ENCODE results near the gene IL34. TPM values are rescaled to one million over a fixed set of nuclear protein-coding genes. Genes with fewer than 3 reads are reported as not detected.
"Not testable (repeated sequence)": the region's sequence is repeated elsewhere in the genome, so short reads cannot be mapped to it uniquely, and the experiment has no call there.

Gene IL34
- 3.7 TPM for total RNA-seq

DNA sequence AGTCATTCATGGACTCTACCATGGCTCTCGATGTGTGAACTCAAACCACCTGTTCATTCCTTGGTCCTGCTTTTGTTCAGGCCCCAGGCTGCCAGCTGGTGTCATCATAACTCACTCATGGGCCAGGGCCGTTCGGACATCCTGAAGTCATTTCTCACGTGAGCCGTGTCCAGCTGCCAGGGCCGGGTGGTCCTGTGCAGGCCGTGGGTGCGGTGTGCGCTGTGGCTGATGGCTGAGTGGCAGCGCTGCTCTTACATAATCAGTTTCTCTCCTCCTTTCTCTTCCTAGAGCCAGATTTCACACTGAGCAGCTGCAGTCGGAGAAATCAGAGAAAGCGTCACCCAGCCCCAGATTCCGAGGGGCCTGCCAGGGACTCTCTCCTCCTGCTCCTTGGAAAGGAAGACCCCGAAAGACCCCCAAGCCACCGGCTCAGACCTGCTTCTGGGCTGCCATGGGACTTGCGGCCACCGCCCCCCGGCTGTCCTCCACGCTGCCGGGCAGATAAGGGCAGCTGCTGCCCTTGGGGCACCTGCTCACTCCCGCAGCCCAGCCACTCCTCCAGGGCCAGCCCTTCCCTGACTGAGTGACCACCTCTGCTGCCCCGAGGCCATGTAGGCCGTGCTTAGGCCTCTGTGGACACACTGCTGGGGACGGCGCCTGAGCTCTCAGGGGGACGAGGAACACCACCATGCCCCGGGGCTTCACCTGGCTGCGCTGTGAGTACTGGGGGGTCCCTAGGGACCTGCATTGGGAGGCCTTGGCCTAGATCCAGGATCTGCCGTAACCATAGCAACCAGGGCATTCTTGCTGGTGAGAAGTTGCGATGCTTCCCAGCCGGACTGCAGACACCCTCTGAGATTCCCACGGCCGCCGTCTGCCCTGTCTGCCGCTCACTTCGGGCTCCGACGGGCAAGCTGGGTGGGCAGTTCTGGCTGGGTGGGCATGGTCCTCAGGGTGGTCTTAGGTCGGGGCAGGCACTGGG lies at the start of gene IL34:
Gene IL34 (plus strand): TSS at position 300 of the 982 bp plus-strand sequence. CDS start 389 bp downstream, at position 689.
- DNase-seq (ENCODE audit: low spot score): no peak

DNA sequence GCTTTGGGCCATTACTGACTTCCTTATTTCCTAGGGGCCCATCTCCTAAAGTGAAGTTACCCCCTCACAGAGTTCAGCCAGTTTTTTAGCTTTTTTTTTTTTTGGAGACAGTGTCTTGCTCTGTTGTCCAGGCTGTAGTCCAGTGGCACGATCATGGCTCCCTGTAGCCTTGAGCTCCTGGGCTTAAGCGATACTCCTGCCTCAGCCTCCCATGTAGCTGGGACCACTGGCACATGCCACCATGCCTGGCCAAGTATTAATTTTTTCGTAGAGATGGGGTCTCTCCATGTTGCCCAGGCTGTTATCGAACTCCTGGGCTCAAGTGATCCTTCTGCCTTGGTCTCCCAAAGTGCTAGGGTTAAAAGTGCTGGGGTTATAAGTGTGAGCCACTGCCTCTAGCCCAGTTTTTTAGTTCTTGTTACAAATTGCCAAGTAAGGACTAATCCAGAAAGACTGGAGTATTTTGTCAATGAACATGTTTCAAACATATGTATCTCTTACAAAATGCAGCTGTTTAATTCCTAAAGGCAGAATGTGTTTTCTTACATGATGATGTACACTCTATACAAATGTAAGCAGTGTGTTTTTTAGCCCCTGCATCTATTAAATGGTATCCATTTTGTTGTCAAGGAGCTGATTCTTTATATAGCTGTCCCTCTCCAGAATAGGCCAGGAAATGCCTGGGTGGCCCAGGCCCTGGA lies 49.1 kb upstream of the IL34 start:
- no peak for DNase-seq (ENCODE audit: low spot score)

DNA sequence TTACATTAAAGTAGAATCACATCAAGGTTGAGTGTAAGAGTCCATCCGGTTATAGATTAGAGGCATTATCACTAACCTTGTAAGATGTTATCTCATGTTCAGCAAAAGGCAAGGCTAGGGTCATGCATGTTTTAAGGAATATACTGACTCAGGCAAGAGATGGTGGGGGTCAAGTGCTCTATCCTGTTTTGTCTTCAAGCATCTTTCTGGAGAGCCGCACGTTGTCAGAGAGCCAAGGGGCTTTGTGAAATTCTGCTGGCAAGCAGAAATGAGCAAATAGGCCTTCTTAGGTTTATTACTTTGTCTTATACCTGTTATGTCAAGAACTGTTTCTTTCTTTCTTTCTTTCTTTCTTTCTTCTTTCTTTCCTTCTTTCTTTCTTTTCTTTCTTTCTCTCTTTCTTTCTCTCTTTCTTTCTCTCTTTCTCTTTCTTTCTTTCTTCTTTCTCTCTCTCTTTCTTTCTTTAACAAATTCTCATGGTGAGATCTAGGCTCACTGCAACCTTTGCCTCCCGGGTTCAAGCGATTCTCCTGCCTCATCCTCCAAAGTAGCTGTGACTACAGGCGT lies 47.3 kb upstream of the IL34 start:
- no peak for DNase-seq (ENCODE audit: low spot score)

DNA sequence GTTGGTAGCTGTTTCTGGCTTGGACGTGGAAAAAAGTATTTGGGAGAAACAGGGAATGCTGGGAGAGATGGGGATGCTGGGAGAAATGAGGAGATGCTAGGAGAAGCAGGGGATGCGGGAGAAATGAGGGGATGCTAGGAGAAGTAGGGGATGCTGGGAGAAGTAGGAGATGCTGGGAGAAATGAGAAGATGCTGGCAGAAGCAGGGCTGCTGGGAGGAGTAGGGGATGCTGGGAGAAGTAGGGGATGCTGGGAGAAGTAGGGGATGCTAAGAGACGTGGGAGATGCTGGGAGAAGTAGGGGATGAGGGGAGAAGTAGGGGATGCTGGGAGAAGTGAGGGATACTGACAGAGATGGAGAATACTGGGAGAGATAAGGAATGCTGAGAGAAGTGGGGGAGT lies 45.6 kb upstream of the IL34 start:
- no peak for DNase-seq (ENCODE audit: low spot score)

DNA sequence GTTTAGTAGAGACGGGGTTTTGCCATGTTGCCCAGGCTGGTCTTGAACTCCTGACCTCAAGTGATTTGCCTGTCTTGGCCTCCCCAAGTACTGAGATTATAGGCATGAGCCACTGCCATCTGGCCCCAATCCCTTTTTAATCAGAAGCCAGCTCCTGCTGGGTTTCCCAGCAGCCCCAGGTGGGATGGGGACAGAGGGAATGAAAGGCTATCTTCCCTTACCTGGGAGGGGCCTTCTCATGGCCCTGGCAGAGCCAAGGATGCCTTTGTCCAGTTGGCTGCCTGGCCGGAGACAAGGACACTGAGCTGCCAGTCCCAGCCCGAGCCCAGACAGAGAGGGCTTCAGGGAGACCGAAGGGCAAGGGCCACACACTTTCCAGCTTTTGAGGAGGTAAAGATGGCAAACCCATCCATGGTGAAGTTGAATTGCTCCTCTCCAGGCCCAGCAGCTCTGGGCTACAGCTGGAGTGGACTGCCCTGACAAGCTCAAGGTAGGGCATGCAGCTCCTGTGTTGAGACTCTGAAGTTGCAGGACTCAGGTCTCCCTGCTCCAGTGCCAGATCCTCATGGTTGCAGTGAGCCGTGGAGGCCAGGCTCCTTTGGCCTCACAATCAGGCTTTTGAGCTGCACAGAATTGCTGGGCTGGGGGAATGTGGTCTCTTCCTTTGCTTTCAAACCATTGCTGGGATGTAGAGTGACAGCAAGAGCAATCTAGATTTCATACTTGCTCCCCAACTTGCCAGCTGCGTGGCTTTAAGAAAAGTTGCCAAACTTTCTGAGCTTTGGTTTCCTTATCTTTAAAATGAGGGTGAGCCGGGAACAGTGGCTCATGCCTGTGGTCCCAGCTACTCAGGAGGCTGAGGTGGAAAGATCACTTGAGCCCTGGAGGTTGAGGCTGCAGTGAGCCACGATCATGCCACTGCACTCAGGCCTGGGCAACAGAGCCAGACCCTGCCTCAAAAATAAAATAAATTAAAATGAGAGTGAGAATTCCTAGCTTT lies 44.5 kb upstream of the IL34 start:
- no peak for DNase-seq (ENCODE audit: low spot score)

DNA sequence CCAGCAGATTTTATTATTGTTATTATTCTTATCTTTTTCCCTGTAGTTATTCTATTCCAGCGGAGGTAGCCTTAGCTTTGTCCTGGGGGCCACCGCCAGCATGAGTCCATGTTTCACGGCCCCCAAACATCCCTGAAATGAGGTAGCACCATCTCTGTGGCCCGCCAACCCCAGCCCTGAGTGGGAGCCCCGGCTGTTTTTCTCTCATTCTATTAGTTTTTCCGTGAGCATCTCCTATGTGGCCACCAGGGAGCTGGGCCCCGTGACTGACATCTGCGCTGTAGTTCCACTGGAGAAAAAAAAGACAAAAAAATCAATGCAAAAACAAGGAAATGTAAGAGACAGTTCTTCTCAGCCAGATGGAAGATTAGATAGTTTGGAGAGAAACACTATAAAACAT lies 43.5 kb upstream of the IL34 start:
- no peak for DNase-seq (ENCODE audit: low spot score)

DNA sequence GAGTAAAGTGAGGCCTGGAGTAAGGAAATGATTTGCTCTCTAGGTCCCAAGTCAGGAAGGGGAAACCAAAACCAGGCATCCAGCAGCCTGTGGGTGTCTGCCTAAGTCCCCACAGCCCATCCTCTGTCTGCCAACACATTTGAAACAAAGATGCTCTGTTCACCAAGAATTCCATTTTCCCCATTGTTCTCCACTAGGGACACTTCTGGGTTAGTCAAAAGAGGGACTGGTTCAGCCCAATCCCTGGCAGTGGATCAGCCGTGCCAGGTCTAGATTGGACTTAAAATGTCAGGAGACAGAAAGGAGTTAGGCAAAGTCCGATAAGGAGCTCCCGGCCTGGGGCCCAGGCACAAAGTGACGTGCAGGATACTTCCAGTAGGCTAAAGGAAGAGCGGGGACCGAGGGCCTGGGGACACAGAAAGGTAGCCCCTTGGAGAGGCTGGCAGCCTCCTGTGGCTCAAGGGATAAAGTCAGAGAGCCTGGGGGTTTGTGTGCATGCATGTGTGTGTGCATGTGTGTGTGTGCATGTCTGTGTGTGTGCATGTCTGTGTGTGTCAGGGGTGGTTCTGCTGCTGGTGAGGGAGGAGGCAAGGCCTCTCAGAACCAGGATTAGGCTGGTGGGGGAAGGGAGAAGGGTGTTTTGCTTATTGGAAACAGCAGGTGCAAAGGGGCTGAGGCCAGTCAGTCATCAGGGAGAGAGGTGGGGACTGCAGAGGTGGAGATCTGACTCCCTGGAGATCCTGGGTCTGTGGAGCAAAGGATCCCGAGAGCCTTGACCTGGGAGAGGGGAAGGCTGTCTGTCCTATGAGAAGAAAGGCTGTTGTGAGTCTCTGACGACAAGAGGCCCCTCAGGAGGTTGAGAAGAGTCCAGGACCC lies 41.7 kb upstream of the IL34 start:
- DNase-seq (ENCODE audit: low spot score): no peak

DNA sequence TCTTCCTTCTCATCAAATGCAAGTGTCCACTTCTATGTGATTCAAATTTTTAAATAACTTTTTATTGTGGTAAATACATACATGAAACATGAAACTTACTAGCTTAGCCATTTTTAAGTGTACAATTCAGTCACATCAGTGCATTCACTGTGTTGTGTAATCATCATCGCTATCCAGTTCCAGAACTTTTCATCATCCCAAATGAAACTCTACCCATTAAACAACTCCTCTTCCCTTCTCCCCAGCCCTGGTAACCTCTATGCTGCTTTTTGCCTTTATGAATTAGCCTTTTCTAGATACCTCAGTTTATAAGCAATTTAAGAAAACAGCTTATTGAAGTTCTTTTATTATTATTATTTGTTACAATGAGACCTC lies 41.1 kb upstream of the IL34 start:
- no peak for DNase-seq (ENCODE audit: low spot score)

DNA sequence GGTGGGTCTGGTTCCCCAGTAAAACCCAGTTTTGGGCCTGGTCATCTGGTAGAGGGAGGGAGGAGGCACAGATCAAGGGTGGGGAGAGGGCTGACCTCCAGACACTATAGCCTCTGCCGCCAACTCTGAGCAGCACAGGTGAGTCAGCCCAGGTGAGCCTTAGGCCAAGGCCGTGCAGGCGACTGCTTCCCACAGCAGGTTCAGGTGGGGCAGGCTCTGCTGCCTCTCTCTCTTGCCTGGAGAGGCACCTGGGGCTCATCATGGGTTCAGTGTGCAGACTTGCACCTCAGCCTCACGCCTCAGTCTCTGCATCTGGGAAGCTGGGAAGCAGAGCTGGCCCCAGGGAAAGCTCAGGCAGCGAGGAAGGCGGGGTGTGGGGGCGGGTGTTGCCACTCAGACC lies 37.8 kb upstream of the IL34 start:
- DNase-seq (ENCODE audit: low spot score): no peak

DNA sequence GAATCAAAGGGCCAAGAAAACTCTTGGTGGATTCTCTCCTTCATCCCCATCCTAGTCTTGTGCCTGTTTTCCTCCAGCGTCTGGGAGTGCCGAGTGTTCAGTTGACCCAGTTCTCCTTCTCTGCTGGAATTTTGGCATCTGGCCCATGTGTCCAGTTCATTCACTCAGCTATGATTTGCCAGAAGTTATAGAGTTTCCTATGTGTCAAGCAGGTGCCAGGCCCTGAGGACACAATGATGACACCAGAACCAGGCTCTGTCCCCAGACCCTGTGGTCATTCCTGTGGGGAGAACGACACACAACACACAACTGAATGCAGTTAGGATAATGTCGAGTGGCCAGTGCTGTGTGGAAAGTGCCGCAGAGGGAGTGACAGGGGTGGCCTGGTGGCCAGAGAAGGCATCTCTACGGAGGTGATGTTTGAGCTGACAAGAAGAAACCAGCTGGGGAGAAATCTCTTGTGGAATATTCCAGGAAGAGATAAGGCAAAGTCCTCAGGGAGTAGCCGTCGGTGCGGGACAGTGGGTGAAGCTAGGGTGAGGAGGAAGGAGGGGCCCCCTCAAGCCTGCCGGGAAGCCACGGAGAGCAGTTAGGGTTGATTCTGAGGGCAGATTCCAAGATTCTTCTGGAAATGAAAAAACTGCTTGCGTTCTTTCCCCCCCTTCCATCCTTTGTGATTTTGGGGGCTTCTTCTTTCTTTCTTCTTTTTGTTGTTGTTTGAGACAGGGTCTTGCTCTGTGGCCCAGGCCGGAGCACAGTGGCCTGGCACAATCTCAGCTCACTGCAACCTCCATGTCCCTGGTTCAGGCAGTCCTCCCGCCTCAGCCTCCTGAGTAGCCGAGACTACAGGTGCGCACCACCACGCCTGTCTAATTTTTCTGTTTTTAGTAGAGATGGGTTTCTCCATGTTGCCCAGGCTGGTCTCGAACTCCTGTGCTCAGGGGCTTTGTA lies 35.8 kb upstream of the IL34 start:
- DNase-seq (ENCODE audit: low spot score): no peak

DNA sequence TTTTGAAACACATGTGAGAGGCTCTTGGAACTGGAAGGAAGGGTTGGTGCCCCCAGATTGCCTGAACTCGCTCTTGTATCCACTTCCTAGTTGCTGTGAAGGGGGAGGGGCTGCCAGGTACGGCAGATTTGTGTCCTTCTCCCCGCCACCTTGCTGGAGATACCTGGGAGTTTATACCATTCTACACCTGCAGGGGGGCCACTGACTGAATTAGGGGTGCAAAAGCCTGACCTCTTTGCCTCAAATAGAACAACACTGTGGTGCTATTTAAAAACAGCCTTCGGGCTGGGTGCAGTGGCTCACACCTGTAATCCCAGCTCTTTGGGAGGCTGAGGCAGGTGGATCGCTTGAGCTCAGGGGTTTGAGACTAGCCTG lies 35.1 kb upstream of the IL34 start:
- DNase-seq (ENCODE audit: low spot score): no peak

DNA sequence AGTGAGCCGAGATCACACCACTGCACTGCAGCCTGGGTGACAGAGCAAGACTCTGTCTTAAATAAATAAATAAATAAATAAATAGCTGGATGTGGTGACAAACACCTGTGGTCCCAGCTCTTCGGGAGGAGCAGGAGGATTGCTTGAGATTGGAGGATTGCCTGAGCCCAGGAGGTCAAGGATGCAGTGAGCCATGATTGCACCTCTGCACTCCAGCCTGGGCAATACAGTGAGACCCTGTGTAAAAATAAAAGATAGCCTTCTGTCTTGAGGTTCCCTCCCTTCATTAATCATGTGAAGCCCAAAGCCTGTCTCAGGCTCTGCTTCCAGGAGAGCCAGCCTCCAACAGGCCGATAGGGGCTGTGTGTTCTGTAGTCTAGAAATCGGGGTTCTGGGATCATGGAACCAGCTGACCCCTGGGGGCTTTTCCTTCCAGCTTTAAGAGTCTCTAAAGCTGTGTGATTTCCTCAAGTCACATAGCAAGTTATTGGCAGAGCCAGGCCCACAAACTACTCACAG lies 34.5 kb upstream of the IL34 start:
- no peak for DNase-seq (ENCODE audit: low spot score)

DNA sequence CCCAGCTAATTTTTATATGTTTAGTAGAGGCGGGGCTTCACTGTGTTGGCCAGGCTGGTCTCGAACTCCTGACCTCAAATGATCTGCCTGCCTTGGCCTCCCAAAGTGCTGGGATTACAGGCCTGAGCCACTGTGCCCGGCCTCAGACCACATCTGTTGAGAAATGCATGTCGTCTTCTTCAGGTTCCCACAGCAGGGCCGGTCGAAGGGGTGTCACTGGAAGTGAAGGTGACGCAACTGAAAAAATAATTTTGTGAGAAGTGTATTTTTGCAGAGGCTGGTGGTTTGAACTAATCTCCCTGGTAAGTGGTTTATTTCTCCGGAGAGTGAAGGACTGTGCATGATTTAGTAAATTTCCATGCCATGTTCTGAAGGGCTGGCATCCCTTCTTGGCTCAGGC lies 33.4 kb upstream of the IL34 start:
- no peak for DNase-seq (ENCODE audit: low spot score)

DNA sequence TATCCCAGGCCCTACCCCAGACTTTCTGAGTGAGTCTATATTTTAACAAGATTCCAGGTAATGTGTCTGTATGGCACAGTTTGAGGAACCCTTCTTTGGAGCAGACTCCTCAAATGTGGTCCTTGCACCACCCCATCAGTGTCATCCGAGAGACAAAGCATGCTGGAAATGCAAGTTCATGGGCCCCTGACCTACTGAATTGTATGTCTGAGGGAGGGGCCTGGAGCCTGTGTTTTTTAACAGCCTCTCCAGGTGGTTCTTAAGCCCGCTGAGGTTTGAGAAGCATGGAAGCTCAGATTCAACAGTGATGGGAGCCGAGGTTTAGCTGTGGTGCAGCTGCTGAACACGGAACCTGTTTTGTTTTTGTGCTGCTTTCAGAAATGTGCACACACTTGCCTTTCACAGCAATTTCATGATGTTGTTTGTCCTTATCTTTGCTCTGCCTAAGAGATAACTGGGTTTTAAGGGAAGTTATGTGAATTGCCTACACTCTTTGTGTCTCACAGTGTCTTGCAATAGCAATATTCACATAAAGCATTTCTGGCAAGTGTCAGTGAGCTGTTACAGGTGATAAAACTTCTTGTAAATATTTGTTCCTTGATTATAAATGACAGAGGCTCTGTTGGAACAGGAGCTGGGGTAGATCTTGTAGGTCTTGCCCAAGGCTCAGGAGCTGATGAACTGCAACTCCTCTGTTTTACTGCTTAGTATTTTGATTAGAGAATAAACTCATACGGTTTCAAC lies 32.0 kb upstream of the IL34 start:
- no peak for DNase-seq (ENCODE audit: low spot score)

DNA sequence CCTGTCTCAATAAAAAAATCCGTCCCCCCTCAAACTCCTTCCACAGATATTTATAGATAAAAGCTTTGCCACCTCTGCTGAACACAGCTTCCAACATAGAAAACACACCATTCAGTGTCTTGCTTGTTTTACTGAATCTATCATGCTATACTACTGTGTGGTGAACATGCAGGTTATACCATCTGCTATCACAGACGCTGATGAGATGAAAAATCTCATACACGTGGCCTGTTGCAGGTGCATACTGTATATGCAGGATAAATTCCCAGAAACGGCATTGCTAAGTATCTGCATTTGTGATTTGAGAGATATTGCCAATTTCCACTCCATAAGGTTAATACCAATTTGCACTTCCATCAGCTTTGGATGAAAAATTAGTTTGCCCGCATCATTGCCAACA lies 30.4 kb upstream of the IL34 start:
- DNase-seq (ENCODE audit: low spot score): no peak

DNA sequence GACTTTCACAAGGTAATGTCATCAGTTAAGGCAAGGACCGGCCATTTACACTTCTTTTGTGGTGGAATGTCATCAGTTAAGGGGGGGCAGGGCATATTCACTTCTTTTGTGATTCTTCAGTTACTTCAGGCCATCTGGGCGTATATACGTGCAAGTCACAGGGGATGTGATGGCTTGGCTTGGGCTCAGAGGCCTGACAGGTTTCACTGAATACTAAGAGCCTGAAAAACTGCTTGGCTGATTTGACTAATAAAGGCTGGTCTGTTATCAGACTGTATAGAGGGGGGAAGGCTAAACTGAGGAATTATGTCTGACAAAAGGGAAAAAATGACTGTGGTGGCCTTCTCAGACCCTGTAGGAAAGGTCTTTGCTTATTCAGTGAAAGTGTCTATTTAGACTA lies 24.5 kb upstream of the IL34 start:
- not testable (repeated sequence) for DNase-seq (ENCODE audit: low spot score)

DNA sequence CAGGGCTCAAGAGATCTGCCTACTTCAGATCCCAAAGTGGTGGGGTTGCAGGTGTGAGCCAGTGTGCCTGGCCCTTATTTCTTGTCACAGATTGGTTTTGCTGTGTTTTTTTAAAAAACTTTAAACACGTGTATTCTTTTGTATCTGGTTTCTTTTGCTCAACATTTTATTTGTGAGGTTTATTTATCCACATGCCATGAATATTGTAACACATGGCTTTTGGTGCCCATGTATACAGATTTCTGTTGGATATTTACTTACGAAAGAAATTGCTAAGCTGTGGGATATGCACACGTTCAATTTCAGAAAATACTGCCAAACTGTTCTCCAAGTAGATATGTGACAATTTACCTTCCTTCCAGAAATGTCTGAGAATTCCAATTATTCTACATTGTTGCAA lies 18.7 kb upstream of the IL34 start:
- no peak for DNase-seq (ENCODE audit: low spot score)

DNA sequence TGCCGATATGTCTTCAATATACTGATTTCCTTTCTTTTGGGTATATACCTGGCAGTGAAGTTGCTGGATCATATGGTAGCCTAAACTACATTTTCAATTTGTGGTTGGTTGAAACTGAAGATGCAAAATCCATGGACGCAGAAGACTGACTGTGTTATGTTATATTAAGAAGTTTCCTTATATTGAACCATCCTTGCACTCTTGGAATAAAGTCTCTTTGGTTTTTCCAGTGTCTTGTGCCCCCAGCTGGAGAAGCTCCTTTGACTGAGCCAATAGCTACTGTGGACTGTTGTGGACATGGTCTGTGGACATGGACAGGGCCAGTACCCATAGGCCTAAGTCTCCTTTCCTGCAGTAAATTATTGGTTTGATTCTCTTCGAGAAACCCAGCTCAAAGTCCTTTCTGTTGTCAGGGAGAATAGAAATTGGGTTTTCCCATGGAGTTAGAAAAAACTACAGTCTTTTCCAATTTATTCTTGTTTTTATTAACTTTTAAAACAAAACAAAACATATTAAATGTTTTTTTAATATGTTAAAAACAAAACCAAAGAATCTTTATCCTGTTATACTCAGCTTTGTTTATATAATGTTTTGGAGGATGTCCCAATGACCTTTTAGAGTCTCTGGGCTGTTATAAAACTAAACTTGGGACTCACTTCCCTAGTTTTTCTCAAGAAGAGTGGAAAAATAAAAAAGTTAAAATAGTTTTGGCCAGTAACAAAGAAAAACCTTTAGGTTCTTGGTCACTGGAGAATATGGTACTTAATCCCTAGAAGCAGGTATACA lies 15.2 kb upstream of the IL34 start:
- DNase-seq (ENCODE audit: low spot score): no peak

All from ureter (tissue), 1 donor.